Measurements from ENCODE around the gene BFSP1.

BFSP1 gene

DNA sequence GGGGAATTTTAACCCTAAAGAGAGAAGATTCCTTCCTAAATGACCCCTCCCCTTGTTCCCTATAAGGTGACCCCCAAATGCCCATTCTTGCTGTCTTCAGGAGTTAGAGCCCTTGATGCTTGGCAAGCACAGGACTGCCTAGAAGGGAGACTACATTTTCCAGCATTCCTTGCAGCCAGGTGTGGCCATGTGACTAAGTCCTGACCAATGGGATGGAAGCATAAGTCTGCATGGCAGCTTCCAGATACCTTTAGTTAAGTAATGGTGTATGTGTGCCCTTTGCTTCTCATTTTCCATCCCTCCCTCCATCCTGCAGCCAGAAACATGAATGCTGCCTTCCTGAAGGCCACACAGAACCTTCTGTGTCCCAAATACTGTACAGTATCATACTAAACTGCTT is 5.5 kb downstream of the BFSP1 start:
- DNase-seq, result no peak
- no peaks in the 10 kb centered on the region for H3K9me3 ChIP-seq
- H3K27me3 ChIP-seq, result no peaks in the 10 kb centered on the region
- no peak overlapping the region for H3K27ac ChIP-seq
- peaks cover 0 to 3% (median 0%) of the 10 kb centered on the region in 4 donors for H3K4me1 ChIP-seq
- H3K4me3 ChIP-seq, result no peak overlapping the region
- H3K36me3 ChIP-seq, result no peaks in the 10 kb centered on the region
- TF ChIP-seq, protein P1, sequence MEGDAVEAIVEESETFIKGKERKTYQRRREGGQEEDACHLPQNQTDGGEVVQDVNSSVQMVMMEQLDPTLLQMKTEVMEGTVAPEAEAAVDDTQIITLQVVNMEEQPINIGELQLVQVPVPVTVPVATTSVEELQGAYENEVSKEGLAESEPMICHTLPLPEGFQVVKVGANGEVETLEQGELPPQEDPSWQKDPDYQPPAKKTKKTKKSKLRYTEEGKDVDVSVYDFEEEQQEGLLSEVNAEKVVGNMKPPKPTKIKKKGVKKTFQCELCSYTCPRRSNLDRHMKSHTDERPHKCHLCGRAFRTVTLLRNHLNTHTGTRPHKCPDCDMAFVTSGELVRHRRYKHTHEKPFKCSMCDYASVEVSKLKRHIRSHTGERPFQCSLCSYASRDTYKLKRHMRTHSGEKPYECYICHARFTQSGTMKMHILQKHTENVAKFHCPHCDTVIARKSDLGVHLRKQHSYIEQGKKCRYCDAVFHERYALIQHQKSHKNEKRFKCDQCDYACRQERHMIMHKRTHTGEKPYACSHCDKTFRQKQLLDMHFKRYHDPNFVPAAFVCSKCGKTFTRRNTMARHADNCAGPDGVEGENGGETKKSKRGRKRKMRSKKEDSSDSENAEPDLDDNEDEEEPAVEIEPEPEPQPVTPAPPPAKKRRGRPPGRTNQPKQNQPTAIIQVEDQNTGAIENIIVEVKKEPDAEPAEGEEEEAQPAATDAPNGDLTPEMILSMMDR (IDR thresholded peaks at IDR 0.05), result no peak
- intact Hi-C loops (cut with DNase I; ENCODE audit: low total_unique reads), result no loop called here

DNA sequence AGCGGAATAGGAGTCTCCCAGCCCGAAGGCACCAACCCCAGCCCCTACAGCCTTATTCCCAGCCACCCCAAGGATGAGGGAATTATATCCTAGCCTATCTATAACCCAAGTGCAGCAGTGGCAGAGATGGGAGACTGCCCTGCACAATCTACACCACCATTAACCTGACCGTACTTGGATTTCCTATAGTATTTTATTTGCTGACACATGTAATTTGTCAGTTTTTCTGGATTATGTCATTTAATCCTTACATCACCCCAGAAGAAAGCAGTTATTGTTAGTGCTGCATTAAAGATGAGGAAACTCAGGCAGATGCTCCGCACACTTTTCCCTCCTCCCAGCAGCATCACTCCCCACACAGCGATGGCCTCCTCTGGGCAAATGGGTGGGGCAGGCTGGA is 6.0 kb downstream of the BFSP1 start:
- intact Hi-C loops (cut with DNase I; ENCODE audit: low total_unique reads), result no loop called here
- Histone ChIP-seq H3K27ac (no peak overlapping the region), H3K27me3 (no peaks in the 10 kb centered on the region), H3K4me3 (no peak overlapping the region), H3K36me3 (no peaks in the 10 kb centered on the region), H3K4me1 (no peaks in the 10 kb centered on the region), H3K9me3 (no peaks in the 10 kb centered on the region)
- TF ChIP-seq, protein P1 (IDR thresholded peaks at IDR 0.05), result no peak
- no peak for DNase-seq

DNA sequence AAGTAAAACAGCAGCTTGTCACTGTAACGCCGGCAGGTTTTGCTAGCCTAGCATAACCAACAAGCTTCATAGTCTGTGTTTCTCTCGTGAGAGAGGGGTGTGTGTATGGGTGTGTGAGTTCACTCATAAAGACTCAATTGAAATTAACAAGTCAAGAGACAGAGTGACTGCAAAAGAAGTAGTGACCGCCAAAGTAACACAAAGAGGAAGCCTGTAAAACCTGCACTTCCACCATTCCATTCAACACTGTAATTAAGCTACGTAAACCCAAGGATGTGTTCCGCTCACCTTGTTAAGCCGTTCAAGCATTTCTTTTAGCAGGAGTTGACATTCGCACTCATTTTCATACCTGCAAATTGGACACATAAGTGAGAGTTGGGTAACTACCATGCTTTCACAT is 6.6 kb downstream of the BFSP1 start:
- no peaks in the 10 kb centered on the region for H3K9me3 ChIP-seq
- intact Hi-C loops (cut with DNase I; ENCODE audit: low total_unique reads), result no loop called here
- H3K27ac ChIP-seq, result no peak overlapping the region
- no peaks in the 10 kb centered on the region for H3K4me1 ChIP-seq
- DNase-seq, result no peak
- no peaks in the 10 kb centered on the region for H3K27me3 ChIP-seq
- H3K4me3 ChIP-seq, result no peak overlapping the region
- TF ChIP-seq, protein P1 (IDR thresholded peaks at IDR 0.05), result no peak
- no peaks in the 10 kb centered on the region for H3K36me3 ChIP-seq

DNA sequence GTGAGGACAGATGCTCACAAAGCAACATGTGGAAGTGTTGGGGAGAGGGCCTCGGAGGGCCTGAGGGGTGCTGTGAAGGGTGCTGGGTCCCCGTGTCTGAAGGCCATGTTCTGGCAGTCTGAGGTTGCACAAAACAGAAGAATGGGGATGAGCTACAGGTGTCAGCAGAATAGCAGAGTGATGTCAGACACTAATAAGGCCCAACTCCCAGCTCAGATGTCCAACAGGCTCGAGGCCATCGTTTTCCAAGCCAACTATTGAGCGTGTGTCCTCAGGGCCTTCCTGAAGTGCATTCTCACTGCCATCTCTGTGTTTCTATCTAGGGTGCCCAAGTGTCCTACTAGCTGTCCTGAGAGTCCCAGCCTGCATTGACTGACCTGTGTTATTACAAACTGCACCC is 7.9 kb downstream of the BFSP1 start:
- Histone ChIP-seq H3K36me3 (no peaks in the 10 kb centered on the region), H3K27me3 (no peaks in the 10 kb centered on the region), H3K4me3 (no peak overlapping the region), H3K9me3 (no peaks in the 10 kb centered on the region), H3K27ac (no peak overlapping the region), H3K4me1 (no peaks in the 10 kb centered on the region)
- intact Hi-C loops (cut with DNase I; ENCODE audit: low total_unique reads), result no loop called here
- DNase-seq, result no peak
- TF ChIP-seq, protein P1 (IDR thresholded peaks at IDR 0.05), result no peak

DNA sequence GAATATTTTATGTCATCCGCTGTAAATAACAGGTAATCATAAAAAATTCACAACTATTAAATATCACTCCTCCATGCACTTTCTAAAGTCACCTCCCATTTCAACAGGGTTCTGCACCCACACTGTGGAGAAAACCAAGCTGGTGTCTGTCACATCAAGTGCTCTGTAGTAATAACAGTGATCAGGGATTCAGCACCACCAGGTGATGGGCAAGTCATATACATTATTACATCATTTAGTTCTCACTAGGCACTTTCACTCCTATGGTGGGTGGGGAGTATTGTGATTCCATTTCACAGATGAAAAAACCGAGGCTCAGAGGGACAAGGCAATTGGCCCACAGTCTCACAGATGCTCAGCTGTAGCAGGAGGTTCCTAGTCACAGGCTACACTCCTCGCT is 8.7 kb downstream of the BFSP1 start:
- no peak overlapping the region for H3K4me3 ChIP-seq

More for the DNA sequence above, 8.7 kb downstream of the BFSP1 start:
- intact Hi-C loops (cut with DNase I; ENCODE audit: low total_unique reads), result no loop called here
- no peaks in the 10 kb centered on the region for H3K27me3 ChIP-seq
- TF ChIP-seq, protein P1 (IDR thresholded peaks at IDR 0.05), result no peak
- DNase-seq, result no peak
- H3K27ac ChIP-seq, result no peak overlapping the region
- no peaks in the 10 kb centered on the region for H3K9me3 ChIP-seq
- no peaks in the 10 kb centered on the region for H3K4me1 ChIP-seq
- no peaks in the 10 kb centered on the region for H3K36me3 ChIP-seq
